22Rv1 (cell line): ENCODE results near the gene KCTD7.
"Not testable (repeated sequence)": the region's sequence is repeated elsewhere in the genome, so short reads cannot be mapped to it uniquely, and the experiment has no call there.

Source experiments
- H3K27ac ChIP-seq: fragments of 450-650 bp; 2 replicates; pipeline ENCODE4 v1.5.1; 2017
- ZFX ChIP-seq: fragments of 450-650 bp; IDR thresholded peaks from 2 replicates; pipeline ENCODE4 v1.6.1; 2017; ENCODE audit warnings: antibody characterized with exemption, borderline replicate concordance
- TF ChIP-seq, protein P1 (sequence below): fragments of 450-650 bp; IDR thresholded peaks from 2 replicates; pipeline ENCODE4 v1.5.1; 2017; ENCODE audit warnings: mild to moderate bottlenecking

Gene KCTD7

DNA sequence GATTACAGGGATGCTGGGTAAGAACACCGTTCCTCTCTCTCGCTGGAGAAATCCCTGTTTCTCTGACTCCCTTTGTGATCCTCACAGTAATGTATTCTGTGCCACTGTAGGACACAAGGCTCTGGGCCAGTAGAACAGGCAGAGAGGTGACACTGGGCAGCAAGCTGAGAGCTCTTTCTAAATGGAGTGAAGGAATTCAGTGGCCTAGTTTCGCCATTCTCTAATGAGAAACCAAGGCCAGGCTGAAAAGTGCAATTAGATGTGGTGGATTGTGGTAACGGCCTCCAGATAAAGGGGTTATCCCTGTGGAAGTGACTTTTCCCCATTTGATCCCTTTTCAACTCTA lies 12.8 kb downstream of the KCTD7 start:
- TF ChIP-seq, protein P1, sequence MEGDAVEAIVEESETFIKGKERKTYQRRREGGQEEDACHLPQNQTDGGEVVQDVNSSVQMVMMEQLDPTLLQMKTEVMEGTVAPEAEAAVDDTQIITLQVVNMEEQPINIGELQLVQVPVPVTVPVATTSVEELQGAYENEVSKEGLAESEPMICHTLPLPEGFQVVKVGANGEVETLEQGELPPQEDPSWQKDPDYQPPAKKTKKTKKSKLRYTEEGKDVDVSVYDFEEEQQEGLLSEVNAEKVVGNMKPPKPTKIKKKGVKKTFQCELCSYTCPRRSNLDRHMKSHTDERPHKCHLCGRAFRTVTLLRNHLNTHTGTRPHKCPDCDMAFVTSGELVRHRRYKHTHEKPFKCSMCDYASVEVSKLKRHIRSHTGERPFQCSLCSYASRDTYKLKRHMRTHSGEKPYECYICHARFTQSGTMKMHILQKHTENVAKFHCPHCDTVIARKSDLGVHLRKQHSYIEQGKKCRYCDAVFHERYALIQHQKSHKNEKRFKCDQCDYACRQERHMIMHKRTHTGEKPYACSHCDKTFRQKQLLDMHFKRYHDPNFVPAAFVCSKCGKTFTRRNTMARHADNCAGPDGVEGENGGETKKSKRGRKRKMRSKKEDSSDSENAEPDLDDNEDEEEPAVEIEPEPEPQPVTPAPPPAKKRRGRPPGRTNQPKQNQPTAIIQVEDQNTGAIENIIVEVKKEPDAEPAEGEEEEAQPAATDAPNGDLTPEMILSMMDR, result no peak
- no peak for TF ChIP-seq ZFX
- peak overlapping the region; percentile 66 for H3K27ac ChIP-seq

DNA sequence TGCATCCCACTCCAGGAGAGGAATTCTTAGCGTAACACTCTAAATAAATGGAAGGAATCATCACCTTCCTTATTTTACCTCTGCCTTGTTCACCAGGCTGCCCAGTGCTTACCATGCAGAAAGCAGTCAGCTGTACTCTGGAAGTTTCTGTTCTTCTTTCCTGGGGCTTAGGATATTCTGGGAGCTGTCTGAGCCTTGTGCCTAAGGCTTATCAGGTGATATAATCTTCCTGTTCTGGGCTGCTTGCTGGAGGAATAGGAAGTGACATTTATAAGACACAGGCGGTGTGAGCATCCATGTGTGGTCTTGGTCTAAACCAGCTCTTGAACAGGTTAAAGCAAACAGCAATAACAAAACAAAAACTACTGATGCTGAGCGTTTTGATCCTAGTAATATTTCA lies 13.5 kb downstream of the KCTD7 start:
- no peak for TF ChIP-seq ZFX
- TF ChIP-seq, protein P1, result no peak
- H3K27ac ChIP-seq, result no peak overlapping the region

DNA sequence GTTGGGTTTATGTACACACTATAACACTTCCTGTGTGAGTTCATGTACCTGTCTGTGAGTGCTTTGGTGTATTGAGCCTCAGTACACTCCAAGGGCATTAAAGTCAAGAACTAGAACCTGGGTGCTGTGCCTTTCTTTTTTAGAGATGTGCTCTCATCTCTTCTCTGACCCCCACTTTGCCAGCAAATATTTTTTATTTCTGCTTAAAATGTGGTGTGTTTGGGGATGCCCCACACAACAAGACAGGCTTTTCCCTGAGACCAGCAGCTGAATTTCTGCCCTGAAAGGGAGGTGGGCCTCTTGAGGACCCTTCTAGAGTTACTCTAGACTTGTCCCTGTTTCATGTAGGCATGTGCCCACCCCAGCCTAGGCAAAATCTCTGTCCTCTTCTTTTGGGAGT lies 14.3 kb downstream of the KCTD7 start:
- TF ChIP-seq, protein P1, result no peak
- no peak for TF ChIP-seq ZFX
- no peak overlapping the region for H3K27ac ChIP-seq

DNA sequence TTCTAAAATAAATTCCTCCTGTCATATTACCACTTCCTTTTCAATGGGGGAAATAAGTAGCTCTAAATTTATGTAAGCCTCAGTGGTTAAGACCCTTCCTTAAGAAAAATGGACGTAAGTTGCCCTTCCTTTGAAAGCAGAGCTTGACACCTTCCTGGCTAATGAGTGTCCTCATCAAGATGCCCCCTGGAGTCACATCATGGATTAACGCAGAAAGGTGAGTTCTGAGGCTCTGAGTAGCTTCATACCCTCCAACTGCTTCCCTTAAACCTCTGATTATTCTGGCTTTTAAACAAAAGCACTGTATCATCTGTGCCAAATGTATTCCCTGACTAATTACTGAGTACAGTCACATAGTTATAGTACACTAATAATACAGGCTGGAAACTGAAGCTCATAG lies 14.7 kb downstream of the KCTD7 start:
- H3K27ac ChIP-seq, result no peak overlapping the region
- no peak for TF ChIP-seq ZFX
- TF ChIP-seq, protein P1, result no peak

DNA sequence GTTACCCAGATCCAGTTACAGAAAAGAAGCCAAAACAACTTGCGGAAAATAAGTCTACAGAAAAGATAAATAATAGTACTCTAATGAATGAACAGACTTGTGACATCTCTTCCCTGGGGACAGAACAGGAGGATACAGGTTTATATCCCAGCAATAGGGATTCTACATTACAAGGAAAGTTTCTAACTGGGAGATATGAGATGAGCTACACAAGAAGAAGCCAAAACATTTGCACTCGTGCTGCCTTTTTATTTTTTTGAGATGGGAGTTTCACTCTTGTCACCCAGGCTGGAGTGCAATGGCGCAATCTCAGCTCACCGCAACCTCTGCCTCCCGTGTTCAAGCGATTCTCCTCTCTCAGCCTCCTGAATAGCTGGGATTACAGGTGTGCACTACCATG lies 22.3 kb downstream of the KCTD7 start:
- not testable (repeated sequence) for H3K27ac ChIP-seq

DNA sequence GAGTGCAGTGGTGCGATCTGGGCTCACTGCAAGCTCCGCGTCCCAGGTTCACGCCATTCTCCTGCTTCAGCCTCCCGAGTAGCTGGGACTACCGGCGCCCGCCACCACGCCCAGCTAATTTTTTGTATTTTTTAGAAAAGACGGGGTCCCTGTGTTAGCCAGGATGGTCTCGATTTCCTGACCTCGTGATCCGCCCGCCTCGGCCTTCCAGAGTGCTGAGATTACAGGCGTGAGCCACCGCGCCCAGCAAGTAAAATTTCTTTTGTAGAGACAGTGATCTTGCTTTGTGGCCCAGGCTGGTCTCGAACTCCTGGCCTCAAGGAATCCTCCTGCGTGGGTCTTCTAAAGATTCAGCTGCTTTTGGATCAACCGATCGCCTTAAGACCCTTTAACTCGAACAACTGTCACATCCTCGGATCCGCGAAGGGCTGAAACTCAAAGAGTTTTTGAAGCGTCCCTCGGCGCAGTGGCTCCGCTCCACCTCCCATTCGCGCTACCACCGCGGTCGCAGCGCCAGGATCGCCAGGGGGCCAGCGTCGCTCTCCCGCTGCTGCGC lies 25.1 kb downstream of the KCTD7 start:
- TF ChIP-seq, protein P1, result peak; percentile 30
- H3K27ac ChIP-seq, result peak overlapping the region; percentile 93

DNA sequence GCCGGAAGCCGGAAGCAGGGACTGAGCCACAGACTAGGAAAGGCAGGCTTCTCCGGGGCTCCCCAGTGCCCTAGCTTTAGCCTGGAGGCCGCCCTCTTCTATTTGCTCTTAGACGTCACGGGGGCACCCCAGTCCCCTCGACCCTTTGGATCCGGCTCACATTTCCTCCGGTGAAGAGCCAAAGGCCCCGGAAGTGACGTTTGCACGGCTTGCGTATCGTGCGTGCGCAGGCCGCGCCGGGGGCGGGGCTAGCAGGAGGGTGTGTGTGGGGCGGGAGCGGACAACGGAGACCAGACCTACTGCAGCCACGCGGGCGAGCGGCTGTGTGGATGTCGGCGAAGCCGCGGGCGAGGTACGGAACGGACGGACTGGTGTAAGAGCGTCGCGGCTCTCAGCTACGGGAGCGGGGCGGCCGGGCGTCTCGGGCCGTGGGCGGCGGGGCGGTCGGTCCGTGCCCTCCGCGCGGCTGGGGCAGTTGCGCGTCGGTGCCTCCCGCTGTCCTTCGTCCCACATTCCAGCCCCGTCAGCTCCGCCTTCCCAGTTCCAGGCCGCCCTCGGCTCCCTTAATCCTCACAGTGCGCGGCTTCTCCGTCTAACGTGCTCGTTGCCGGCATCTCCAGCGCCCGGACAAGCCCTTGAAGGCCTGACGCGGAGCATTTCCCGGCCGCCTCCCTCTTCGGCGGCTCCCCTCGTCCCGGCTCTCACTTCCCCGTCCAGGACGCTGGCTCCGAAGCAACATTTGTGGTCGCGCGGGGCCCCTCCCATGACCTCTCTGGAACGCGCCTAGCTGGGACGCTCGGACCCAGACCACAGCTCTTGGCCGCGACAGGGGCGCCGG lies 25.8 kb downstream of the KCTD7 start:
- TF ChIP-seq, protein P1, result no peak; the same call in 1 of the 2 replicates
- TF ChIP-seq ZFX, result no peak
- H3K27ac ChIP-seq, result peak overlapping the region; percentile 93

DNA sequence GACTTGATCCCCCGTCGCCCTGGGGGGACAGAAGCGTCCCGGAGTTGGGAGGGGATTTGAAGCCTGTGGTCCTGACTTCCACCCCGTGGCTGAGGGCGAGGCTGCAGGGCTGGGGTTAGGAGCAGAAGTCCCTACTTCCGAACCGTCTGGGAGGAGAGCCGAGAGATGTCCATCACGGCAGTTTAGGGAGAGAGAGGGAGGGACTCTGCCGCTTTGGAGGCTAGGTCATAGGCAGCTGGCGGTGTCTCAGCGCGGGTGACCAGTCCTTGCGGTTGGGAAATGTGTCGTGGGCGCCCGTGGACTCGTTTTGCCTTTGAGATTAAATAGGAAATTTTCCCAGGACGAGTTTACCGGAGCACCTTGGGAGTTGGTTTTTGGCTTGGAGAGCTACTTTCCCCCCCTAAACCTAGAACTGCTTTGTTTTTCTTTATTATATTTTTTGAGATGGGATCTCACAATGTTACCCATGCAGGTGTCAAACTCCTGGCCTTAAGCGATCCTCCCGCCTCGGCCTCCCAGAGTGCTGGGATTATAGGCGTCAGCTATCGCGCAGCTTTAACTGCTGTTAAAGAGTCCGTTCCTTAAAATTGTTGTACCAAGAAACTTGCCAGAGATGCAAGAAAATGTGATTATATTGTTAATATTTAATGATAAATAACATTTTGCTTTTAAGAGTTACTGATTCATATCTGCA lies 26.6 kb downstream of the KCTD7 start:
- peak overlapping the region; percentile 93 for H3K27ac ChIP-seq

DNA sequence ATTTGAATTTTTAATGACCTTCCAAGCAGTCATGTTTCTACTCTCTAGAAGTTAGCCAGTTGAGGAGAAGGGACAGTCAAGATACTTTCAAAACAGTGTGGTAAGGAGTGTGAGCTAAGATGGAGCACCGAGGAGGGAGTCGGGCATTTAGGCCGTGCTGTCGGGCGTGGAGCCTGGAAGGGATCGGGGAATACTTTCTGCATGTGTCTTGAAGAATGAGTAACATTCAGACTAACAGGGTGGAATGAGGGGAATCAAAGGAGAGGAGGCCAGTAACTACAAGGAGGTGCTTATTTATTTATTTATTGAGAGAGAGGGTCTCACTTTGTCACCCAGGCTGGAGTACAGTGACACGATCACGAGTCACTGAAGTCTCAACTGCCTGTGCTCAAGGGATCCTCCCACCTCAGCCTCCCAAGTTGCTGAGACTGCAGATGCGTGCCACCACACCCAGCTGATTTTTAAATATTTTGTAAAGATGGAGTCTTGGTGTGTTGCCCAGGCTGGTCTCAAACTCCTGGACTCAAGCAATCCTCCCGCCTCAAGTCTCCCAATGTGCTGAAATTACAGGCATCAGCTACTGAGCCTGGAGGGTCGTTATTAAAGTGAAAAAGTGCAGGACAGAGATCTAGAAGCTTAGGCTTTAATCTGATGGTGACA lies 27.3 kb downstream of the KCTD7 start:
- H3K27ac ChIP-seq, result not testable (repeated sequence)
